ENCODE results near the gene KCNH2. TPM values are rescaled to one million over a fixed set of nuclear protein-coding genes. Genes with fewer than 3 reads are reported as not detected.
"Not testable (repeated sequence)": the region's sequence is repeated elsewhere in the genome, so short reads cannot be mapped to it uniquely, and the experiment has no call there.

Gene KCNH2
- total and polyA plus RNA-seq, 10 donors: 0.67 to 5.1 (median 2.3) TPM

GRCh38 chr7:150912427-150912826 lies 65.7 kb downstream of the KCNH2 start:
- WGBS, 5 donors: 73 to 78% (median 75%) methylated on average over 7 of the region's 7 CpGs
- H3K27ac ChIP-seq: no peak overlapping the region
- intact Hi-C loops (cut with DNase I; ENCODE audit: low total_unique reads): no loop called here

GRCh38 chr7:150911590-150912267 lies 66.4 kb downstream of the KCNH2 start:
- no peak overlapping the region for H3K4me3 ChIP-seq
- H3K27me3 ChIP-seq (replicated peaks in 1 of 7): peaks cover 0 to 13% (median 0%) of the 10 kb centered on the region in 7 donors
- intact Hi-C loops (cut with DNase I; ENCODE audit: low total_unique reads): no loop called here
- no peak overlapping the region for H3K27ac ChIP-seq
- no peak for TF ChIP-seq POLR2A (IDR thresholded peaks at IDR 0.05)
- TF ChIP-seq POLR2AphosphoS5 (IDR thresholded peaks at IDR 0.05): no peak
- no peak for TF ChIP-seq CTCF (IDR thresholded peaks at IDR 0.05 in 8 of 11, conservative IDR thresholded peaks at IDR 0.05 in 3 of 11)
- no peaks in the 10 kb centered on the region for H3K36me3 ChIP-seq
- DNase-seq: no peak
- no peaks in the 10 kb centered on the region for H3K9me3 ChIP-seq
- WGBS, 5 donors: 73 to 85% (median 79%) methylated on average over 11 of the region's 11 CpGs
- H3K4me1 ChIP-seq: peaks cover 0 to 7% (median 2%) of the 10 kb centered on the region in 6 donors

More at GRCh38 chr7:150912427-150912826, 65.7 kb downstream of the KCNH2 start:
- DNase-seq: no peak
- Histone ChIP-seq H3K9me3 (no peaks in the 10 kb centered on the region), H3K4me3 (no peak overlapping the region), H3K4me1 (peaks cover 0 to 7% (median 2%) of the 10 kb centered on the region in 6 donors), H3K27me3 (replicated peaks in 1 of 7) (peaks cover 0 to 13% (median 0%) of the 10 kb centered on the region in 7 donors), H3K36me3 (no peaks in the 10 kb centered on the region)
- TF ChIP-seq POLR2A (IDR thresholded peaks at IDR 0.05) (no peak), POLR2AphosphoS5 (IDR thresholded peaks at IDR 0.05) (no peak), CTCF (IDR thresholded peaks at IDR 0.05 in 8 of 11, conservative IDR thresholded peaks at IDR 0.05 in 3 of 11) (no peak)

GRCh38 chr7:150910996-150911422 lies 67.1 kb downstream of the KCNH2 start:
- intact Hi-C loops (cut with DNase I; ENCODE audit: low total_unique reads): no loop called here
- 38 to 52% (median 47%) methylated on average over 12 of the region's 12 CpGs for WGBS, 5 donors
- no peak for TF ChIP-seq POLR2AphosphoS5 (IDR thresholded peaks at IDR 0.05)
- no peak for TF ChIP-seq POLR2A (IDR thresholded peaks at IDR 0.05)
- no peak for TF ChIP-seq CTCF (IDR thresholded peaks at IDR 0.05 in 8 of 11, conservative IDR thresholded peaks at IDR 0.05 in 3 of 11)
- no peaks in the 10 kb centered on the region for H3K9me3 ChIP-seq
- H3K4me3 ChIP-seq: no peak overlapping the region
- H3K27me3 ChIP-seq (replicated peaks in 1 of 7): peaks cover 0 to 13% (median 0%) of the 10 kb centered on the region in 7 donors
- H3K27ac ChIP-seq: no peak overlapping the region
- H3K4me1 ChIP-seq: peaks cover 0 to 7% (median 2%) of the 10 kb centered on the region in 6 donors
- no peak for DNase-seq
- no peaks in the 10 kb centered on the region for H3K36me3 ChIP-seq

- H3K4me1 ChIP-seq; H3K9me3 ChIP-seq; H3K27ac ChIP-seq; DNase-seq; H3K4me3 ChIP-seq; H3K36me3 ChIP-seq; intact Hi-C loops (cut with DNase I; ENCODE audit: low total_unique reads): not testable (repeated sequence)
- peaks cover 0 to 16% (median 0%) of the 10 kb centered on the region in 7 donors for H3K27me3 ChIP-seq (replicated peaks in 1 of 7)
- WGBS, 5 donors: 62 to 76% (median 69%) methylated on average over 8 of the region's 8 CpGs
These were observed 67.7 kb downstream of the KCNH2 start for GRCh38 chr7:150910305-150910995.
